GM21515 (cell line): Measurements from ENCODE around the gene UBE2V1.
"Not testable (repeated sequence)": the region's sequence is repeated elsewhere in the genome, so short reads cannot be mapped to it uniquely, and the experiment has no call there.

Experiments
- ATAC-seq: cut with Tn5 transposase; IDR thresholded peaks from one replicate; pipeline ENCODE4 v1.9.1; 2021; ENCODE audit not compliant: unreplicated experiment

The UBE2V1 gene

DNA sequence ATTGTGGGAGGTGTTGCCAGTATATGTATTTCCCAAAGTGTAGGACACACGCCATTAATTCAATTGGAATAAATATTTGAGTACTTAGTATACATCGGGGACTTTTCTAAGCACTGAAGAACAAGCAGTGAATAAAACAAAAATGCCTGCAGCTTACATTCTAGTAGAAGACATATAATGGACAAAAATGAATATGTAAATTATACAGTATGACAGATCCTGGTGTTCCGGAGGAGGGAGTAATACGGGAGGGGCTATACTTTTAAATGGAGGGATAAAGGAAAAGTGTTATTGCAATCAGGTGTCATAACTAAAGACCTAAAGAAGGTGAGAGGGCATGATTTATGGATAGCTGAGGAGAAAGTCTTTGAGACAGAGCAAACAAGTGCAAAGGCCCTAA is 15.1 kb downstream of the UBE2V1 start:
- no peak for ATAC-seq

- ATAC-seq = no peak
Observed at GRCh38 chr20:50096237-50096636, 16.7 kb downstream of the UBE2V1 start.

DNA sequence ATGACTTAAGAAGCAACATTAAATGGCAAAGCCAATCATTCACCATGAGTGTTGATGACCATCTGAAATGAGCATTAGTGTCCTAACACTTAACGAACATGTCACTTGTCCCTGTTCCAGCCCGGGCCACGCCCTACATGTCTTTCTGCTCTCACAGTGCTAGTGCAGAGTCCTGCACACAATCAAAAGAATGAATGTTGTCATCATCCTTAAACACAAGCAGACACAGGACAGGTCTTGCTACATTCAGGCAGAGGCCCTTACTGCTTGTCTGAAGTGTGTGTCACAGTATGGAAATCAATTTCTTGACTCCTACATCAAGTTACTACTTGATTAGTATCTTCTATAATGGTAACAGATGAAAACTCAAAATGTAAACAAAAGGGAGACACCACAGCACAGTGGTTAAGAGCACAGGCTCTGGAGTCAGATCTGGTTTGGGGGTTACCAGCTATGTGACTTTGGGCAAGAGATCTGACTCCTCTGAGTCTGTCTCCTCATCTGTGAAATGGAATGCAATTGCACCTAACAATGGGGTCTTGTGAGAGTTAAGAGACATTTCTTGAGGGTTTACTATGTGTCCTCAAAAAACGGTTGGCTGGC is 17.4 kb downstream of the UBE2V1 start:
- ATAC-seq = no peak

DNA sequence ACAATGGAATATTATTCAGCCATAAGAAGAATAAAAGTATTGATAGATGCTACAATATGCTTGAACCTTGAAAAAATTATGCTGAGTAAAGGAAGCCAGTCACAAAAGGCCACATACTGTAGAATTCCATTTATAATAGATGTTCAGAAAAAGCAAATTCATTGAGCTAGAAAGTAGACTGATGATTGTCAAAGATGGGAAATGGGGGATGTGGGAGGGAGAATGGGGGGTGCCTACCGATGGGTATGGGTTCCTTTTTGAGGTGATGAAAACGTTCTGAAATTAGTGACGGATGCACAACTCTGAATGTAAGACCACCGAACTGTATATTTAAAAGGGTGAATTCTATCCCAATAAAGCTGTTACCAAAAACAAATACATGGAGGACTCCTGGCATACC is 18.4 kb downstream of the UBE2V1 start:
- no peak for ATAC-seq

DNA sequence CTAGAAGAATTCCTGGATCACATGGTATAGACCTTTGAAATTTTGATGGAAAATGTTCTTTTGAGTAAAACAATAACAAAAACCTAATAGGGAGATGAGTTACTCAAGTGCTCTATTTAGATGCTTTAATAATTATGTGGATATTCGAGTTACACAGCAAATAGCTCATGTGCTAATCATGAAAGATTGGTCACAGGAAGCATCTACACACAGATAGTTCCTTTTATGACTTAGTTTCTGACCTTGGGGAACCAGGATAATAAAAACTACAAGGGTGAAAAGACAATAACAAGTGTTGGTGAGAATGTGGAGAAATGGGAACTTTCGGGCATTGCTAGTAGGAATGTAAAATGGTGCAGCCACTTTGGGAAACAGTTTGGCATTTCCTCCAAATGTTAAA is 19.7 kb downstream of the UBE2V1 start:
- no peak for ATAC-seq

GRCh38 chr20:50092436-50092835 is 20.5 kb downstream of the UBE2V1 start:
- ATAC-seq = no peak

GRCh38 chr20:50089787-50090177 is 23.2 kb downstream of the UBE2V1 start:
- ATAC-seq = no peak

DNA sequence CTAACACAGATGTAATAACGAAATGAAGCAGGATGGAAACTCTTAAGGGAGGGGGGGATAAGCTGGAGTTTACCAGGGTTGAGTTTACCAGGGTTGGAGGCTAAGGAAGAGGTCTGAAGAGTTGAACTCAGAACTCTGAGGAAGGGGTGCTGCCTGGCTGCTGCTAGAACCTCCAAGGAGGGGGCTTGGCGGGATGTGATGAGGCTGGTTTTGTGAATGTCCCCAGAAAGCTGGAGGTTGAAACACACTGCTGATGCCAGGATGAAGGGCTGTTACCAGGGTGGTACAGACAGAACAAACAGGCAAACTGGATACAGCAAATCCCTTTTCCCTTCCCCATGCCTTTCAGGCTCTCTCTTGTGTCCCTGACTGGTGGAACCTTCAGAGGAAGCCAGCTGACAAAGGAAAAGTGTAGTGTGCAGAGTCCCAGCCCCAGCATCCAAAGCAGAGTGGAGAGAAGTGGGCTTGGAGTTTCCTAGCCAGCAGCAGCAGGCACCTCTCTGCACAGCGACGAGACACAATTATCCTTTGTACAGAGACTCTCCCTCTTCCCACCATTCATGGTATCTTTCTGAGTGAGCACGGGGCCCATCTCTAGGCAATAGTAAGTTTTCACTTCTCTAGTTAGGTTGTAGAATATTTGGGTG is 23.7 kb downstream of the UBE2V1 start:
- no peak for ATAC-seq

DNA sequence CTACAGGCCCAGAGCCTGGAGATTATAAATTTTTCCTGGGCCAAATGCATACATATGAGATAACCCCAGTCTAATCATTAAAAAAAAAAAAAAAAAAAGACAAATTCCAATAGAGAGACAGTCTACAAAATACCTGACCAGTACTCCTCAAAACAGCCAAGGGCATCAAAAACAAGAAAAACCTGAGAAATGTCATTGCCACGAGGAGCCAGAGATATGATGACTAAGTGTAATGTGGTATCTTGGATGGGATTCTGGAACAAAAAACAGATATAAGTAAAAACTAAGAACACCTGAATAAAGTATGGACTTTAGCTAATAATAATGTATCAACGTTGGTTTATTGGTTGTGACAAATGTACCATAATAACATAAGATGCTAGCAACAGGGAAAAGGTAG is 24.9 kb downstream of the UBE2V1 start:
- ATAC-seq = no peak

- no peak for ATAC-seq
Observed at GRCh38 chr20:50085481-50086365, 27.2 kb downstream of the UBE2V1 start.

DNA sequence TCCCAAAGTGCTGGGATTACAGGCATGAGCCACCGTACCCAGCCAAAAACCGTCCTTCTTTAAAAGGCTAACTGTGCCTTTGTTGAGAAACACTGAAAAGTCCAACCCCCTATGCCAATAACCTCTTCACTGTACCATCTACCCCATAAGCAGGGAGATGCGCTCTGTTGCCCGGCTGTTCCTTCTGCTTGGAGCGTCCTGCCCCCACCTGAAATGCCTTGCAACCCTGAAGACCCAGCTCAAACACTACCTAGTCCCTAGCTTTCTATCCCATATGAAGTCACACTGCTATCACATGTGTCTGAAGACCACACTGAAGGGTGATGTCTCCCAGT is 27.8 kb downstream of the UBE2V1 start:
- no peak for ATAC-seq

- no peak for ATAC-seq
Observed at GRCh38 chr20:50083034-50083433, 29.9 kb downstream of the UBE2V1 start.

- ATAC-seq = not testable (repeated sequence)
Observed at GRCh38 chr20:50082056-50082455, 30.9 kb downstream of the UBE2V1 start.

- ATAC-seq = no peak
Observed at GRCh38 chr20:50077818-50078601, 34.9 kb downstream of the UBE2V1 start.

- ATAC-seq = no peak
Observed at GRCh38 chr20:50073500-50073899, 39.5 kb downstream of the UBE2V1 start.

- peak; percentile 89 for ATAC-seq
Observed at GRCh38 chr20:50071039-50071888, 41.7 kb downstream of the UBE2V1 start.

GRCh38 chr20:50070361-50070760 is 42.6 kb downstream of the UBE2V1 start:
- no peak for ATAC-seq

DNA sequence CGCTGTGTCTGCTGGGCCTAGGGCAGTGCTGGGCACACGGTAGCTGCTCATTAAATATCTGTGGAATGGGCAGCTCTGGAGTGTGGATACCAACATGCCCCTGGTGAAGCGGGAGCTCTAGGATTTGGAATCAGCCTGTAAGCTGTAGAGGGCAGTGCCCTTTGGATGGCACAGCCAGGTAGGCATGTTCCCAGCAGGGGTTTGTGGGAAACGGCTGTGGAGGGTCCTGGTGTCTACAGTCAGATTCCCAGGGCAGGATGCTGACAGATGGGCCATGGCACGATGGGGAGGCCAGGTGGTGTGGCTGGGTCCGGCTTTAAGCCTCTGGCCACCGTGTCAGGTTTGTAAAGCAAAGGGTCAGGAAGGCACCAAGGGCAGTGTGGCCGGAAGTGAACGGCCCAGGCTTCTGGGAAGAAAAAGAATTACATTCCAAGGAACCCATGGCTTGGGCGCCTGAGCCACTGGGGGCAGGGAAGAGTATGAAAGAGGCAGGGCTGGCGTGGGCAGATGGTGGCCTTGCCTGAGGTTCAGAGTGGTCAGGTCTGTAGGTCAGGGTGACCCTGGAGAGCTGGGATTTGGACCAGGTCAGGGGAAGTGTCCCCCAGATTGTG is 44.8 kb downstream of the UBE2V1 start:
- ATAC-seq = no peak

GRCh38 chr20:50067461-50067860 is 45.5 kb downstream of the UBE2V1 start:
- no peak for ATAC-seq

GRCh38 chr20:50067018-50067417 is 45.9 kb downstream of the UBE2V1 start:
- ATAC-seq = no peak
